Body of pancreas (tissue), 4 donors: ENCODE data around the gene UBE2E2.

Experiments
- POLR2A ChIP-seq, 3 donors: fragments of 450-650 bp; IDR thresholded peaks; one replicate each; pipeline ENCODE4 v1.6.1; 2016; ENCODE audit warnings: antibody characterized with exemption in 3 of 3, mild to moderate bottlenecking in 2 of 3
- TF ChIP-seq, protein P1 (sequence below), 7 experiments: fragments of 450-650 bp in 4 of 7; fragments of 200-600 bp in 3 of 7; sonication (generic) in 3 of 7; IDR thresholded peaks; one replicate each; pipeline ENCODE4 v1.5.1; 2016 to 2019; ENCODE audit warnings: antibody characterized with exemption in 7 of 7

DNA sequence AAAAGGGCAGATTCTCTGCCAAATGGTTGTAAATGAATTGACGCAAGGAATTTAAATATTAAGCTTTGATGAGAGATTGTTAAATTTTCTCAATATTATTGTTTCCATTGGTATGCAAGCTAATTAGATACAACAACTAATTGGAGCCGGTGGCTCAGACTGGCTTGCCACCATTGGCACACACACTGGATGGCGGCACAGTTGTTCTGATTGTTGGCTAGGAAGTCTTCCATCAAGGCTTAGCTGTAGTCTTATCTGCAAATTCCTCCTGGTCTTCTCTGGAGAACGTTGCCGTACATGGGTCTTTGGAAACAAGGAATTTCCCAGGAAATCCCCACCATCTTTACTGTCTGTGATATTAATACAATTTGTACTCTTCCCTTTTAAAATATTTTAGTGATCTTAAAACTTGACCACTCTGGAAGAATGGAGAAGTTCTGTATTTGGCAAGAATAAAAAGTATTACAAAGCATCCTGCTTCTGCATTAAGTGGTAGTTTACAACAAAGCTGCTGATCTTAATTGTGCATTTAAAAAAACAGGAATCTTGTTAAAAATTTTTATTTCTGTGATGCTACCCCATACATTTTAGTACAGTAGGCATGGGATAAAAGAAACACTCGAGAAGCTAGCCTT is 126.5 kb downstream of the UBE2E2 start:
- TF ChIP-seq, protein P1, sequence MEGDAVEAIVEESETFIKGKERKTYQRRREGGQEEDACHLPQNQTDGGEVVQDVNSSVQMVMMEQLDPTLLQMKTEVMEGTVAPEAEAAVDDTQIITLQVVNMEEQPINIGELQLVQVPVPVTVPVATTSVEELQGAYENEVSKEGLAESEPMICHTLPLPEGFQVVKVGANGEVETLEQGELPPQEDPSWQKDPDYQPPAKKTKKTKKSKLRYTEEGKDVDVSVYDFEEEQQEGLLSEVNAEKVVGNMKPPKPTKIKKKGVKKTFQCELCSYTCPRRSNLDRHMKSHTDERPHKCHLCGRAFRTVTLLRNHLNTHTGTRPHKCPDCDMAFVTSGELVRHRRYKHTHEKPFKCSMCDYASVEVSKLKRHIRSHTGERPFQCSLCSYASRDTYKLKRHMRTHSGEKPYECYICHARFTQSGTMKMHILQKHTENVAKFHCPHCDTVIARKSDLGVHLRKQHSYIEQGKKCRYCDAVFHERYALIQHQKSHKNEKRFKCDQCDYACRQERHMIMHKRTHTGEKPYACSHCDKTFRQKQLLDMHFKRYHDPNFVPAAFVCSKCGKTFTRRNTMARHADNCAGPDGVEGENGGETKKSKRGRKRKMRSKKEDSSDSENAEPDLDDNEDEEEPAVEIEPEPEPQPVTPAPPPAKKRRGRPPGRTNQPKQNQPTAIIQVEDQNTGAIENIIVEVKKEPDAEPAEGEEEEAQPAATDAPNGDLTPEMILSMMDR (IDR thresholded peaks at IDR 0.05): no peak
- TF ChIP-seq POLR2A (IDR thresholded peaks at IDR 0.05): no peak
